ENCODE results near the gene KIF3C.

- TF ChIP-seq BHLHE40 (IDR thresholded peaks at IDR 0.05; ENCODE audit: borderline replicate concordance), result no peak
- no peak for TF ChIP-seq ELF4 (IDR thresholded peaks at IDR 0.05)
- TF ChIP-seq FOXA1 (IDR thresholded peaks at IDR 0.05), result no peak
- no peak for TF ChIP-seq SP1 (IDR thresholded peaks at IDR 0.05)
These were observed 82.8 kb downstream of the KIF3C start for GRCh38 chr2:25899404-25899970.

Measured in HEK293T (cell line).